ENCODE results near the gene SDK1.

SDK1 gene

GRCh38 chr7:4156190-4156589 is 855.1 kb downstream of the SDK1 start:
- DNase-seq (ENCODE audit: low spot score) = no peak

- DNase-seq (ENCODE audit: low spot score) = no peak
Measured at GRCh38 chr7:4157651-4158050, 856.6 kb downstream of the SDK1 start.

GRCh38 chr7:4158441-4159153 is 857.5 kb downstream of the SDK1 start:
- no peak for DNase-seq (ENCODE audit: low spot score)

- DNase-seq (ENCODE audit: low spot score) = peak; percentile 22
Measured at GRCh38 chr7:4159154-4159501, 858.1 kb downstream of the SDK1 start.

GRCh38 chr7:4159761-4160554 is 858.9 kb downstream of the SDK1 start:
- peak; percentile 79 for DNase-seq (ENCODE audit: low spot score)

GRCh38 chr7:4162884-4163564 is 862.0 kb downstream of the SDK1 start:
- DNase-seq (ENCODE audit: low spot score) = no peak

- DNase-seq (ENCODE audit: low spot score) = no peak
Measured at GRCh38 chr7:4163565-4164203, 862.6 kb downstream of the SDK1 start.

GRCh38 chr7:4164556-4164955 is 863.5 kb downstream of the SDK1 start:
- DNase-seq (ENCODE audit: low spot score) = no peak

GRCh38 chr7:4166340-4166739 is 865.3 kb downstream of the SDK1 start:
- DNase-seq (ENCODE audit: low spot score) = no peak

GRCh38 chr7:4166807-4167206 is 865.8 kb downstream of the SDK1 start:
- DNase-seq (ENCODE audit: low spot score) = no peak

- DNase-seq (ENCODE audit: low spot score) = peak; percentile 26
Measured at GRCh38 chr7:4167385-4167910, 866.4 kb downstream of the SDK1 start.

- no peak for DNase-seq (ENCODE audit: low spot score)
Measured at GRCh38 chr7:4168041-4168440, 867.0 kb downstream of the SDK1 start.

GRCh38 chr7:4168541-4168940 is 867.5 kb downstream of the SDK1 start:
- no peak for DNase-seq (ENCODE audit: low spot score)

- DNase-seq (ENCODE audit: low spot score) = peak; percentile 40
Measured at GRCh38 chr7:4169455-4169854, 868.4 kb downstream of the SDK1 start.

- no peak for DNase-seq (ENCODE audit: low spot score)
Measured at GRCh38 chr7:4170997-4171786, 870.1 kb downstream of the SDK1 start.

- no peak for DNase-seq (ENCODE audit: low spot score)
Measured at GRCh38 chr7:4172883-4173282, 871.8 kb downstream of the SDK1 start.

GRCh38 chr7:4173615-4174014 is 872.6 kb downstream of the SDK1 start:
- DNase-seq (ENCODE audit: low spot score) = no peak

GRCh38 chr7:4174016-4174415 is 873.0 kb downstream of the SDK1 start:
- DNase-seq (ENCODE audit: low spot score) = no peak

GRCh38 chr7:4174451-4174850 is 873.4 kb downstream of the SDK1 start:
- DNase-seq (ENCODE audit: low spot score) = no peak

- DNase-seq (ENCODE audit: low spot score) = no peak
Measured at GRCh38 chr7:4174884-4175283, 873.8 kb downstream of the SDK1 start.

- no peak for DNase-seq (ENCODE audit: low spot score)
Measured at GRCh38 chr7:4175346-4175973, 874.4 kb downstream of the SDK1 start.
